IPS-15b (cell line): Measurements from ENCODE around the gene GPR12.

Experiments
- H3K27me3 ChIP-seq: one replicate; pipeline ENCODE4 v1.6.1; 2013; ENCODE audit warnings: low read length; ENCODE audit not compliant: control insufficient read depth, insufficient read depth
- H3K36me3 ChIP-seq: one replicate; pipeline ENCODE4 v1.6.1; 2013; ENCODE audit warnings: low read length; ENCODE audit not compliant: control insufficient read depth, insufficient read depth
- H3K4me1 ChIP-seq: one replicate; pipeline ENCODE4 v1.6.1; 2013; ENCODE audit warnings: mild to moderate bottlenecking, low read length; ENCODE audit not compliant: control insufficient read depth, insufficient read depth
- H3K4me3 ChIP-seq: one replicate; pipeline ENCODE4 v1.5.1; 2013; ENCODE audit warnings: low read depth, low read length
- H3K9ac ChIP-seq: one replicate; pipeline ENCODE4 v1.6.1; 2013; ENCODE audit warnings: low read depth, mild to moderate bottlenecking, low read length
- H3K9me3 ChIP-seq: one replicate; pipeline ENCODE4 v1.6.1; 2013; ENCODE audit warnings: mild to moderate bottlenecking, low read length; ENCODE audit not compliant: control insufficient read depth, insufficient read depth

Gene GPR12

DNA sequence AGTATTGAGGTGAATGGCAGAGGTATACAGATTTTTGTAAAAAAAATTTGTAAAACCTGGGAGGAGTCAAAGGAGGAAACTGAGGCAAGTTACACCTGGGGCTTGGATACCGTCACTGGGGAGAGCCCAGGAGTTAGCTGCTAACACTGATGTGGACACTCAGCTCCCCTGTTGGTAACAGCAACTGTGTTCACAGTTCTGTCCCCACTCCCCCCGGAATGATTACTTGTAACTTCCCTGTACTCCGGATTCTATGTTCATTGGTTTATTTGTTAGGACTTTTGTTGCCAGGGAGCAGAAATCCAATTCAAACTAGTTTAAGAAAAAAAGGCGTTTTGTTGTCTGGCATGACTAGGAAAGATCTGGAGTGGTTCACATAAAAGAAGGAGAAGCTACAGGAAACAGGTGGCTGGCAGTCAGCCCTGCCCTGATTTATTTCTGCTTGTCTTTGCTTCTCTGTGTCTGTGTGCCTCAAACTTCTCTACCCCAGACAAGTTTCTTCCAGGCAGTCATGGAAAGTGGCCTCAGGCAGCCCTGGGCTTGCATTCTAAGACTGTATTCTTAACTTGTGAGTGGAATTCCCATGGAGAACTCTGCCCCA, 2.3 kb upstream of the GPR12 start:
- Histone ChIP-seq H3K4me3 (no peak overlapping the region), H3K9ac (no peak overlapping the region), H3K27me3 (peaks cover 61% of the 10 kb centered on the region), H3K4me1 (no peaks in the 10 kb centered on the region), H3K36me3 (no peaks in the 10 kb centered on the region), H3K9me3 (no peaks in the 10 kb centered on the region)

DNA sequence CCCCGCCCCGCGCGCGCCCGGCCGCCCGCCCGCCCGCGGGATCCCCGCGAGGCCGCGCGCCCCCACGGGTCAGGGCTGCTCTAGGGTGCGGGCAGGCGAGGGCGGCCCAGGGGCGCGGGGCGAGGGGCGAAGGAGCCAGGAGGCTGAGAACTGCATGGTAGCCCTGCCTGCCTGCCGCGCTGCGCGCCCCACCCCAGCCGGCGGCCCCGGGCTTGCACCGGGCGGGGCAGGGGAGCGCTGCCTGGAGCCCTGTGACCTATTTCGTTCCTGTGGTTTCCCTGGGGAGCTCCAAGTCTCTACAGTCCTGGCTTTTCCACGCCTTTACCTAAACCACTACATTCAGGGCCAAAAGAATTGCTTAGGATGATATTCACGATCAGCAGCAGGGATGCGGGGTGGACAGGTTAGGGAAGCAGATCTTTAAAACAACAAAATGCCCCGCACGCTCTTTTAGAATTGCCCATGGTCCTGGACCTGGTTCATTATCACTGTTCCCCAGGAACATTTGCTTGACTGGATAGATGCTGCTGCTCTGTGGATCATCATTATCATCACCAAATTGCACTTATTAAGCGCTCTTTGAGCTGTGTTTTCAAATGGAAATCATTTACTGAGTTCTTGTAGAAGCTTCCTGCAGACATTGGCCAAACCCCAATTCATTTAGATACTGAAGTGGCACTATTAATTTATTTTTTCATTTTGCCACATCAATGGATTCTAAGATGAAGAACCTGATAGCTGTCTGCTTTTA, 421 bp upstream of the GPR12 start:
- peaks cover 64% of the 10 kb centered on the region for H3K27me3 ChIP-seq
- no peaks in the 10 kb centered on the region for H3K4me1 ChIP-seq
- peak overlapping the region; percentile 8 for H3K9ac ChIP-seq
- peak overlapping the region; percentile 36 for H3K4me3 ChIP-seq
- no peaks in the 10 kb centered on the region for H3K9me3 ChIP-seq
- no peaks in the 10 kb centered on the region for H3K36me3 ChIP-seq

DNA sequence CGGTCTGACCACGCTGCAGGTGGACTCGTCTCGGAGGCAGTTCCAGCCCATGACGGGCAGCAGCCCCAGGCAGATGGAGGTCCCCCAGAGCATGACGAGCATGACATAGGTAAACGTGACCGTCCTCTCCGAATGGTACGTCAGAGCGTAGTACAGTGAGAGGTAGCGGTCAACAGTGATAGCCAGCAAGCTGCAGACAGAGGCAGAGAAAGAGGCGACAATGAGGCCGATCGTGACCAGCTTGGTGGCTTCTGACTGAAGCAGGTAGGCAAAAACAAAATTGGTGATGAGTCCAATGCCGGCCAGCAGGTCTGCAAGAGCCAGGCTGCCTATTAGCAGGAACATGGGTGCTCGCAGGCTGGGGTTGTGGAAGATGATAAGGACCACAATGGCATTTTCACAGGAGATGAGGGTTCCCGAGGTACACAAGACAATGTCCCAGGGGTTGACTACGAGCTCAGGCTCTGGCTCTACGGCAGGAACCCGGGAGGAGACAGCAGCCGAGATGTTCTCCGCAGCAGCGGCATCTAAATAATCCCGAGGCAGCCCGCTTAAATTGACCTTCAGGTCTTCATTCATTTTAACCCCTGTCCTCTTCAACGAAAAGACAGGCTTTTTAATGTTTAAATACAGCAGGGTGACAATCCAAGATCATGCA, 1.2 kb downstream of the GPR12 start:
- Histone ChIP-seq H3K36me3 (no peaks in the 10 kb centered on the region), H3K9ac (no peak overlapping the region), H3K9me3 (no peaks in the 10 kb centered on the region), H3K4me1 (no peaks in the 10 kb centered on the region), H3K4me3 (peak overlapping the region; percentile 65), H3K27me3 (peaks cover 64% of the 10 kb centered on the region)

DNA sequence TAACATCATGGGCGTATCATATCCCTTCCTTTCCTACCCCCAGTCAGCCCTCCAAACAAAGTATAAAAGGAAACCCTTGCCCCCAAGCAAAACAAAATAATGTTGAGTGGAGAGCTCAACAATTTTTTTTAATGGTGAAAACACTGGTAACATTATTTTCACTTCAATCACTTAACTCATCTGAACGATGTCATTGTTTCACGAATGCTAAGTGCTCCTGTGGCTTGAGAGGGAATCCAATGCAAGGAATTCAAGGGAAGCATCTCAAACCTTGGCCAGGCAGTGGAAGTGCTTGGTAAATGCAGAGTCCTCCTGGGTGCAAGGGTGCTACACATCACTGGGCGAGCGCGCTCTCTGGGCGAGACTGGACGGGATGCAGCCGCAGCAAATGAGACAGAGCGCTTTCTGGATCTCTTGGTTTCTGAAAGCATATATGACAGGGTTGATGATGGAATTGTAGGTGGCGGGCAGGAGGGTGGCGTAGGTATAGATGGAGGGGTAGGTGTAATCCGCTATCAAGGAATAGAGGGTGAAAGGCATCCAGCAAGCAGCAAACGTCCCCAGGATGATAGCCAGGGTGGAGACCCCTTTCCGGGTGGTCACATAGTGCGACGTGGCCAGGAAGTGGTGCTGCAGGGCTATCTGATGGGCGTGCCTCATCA, 2.0 kb downstream of the GPR12 start:
- H3K36me3 ChIP-seq: no peaks in the 10 kb centered on the region
- H3K9ac ChIP-seq: no peak overlapping the region
- H3K9me3 ChIP-seq: no peaks in the 10 kb centered on the region
- H3K4me1 ChIP-seq: no peaks in the 10 kb centered on the region
- H3K27me3 ChIP-seq: peaks cover 56% of the 10 kb centered on the region
- H3K4me3 ChIP-seq: no peak overlapping the region

DNA sequence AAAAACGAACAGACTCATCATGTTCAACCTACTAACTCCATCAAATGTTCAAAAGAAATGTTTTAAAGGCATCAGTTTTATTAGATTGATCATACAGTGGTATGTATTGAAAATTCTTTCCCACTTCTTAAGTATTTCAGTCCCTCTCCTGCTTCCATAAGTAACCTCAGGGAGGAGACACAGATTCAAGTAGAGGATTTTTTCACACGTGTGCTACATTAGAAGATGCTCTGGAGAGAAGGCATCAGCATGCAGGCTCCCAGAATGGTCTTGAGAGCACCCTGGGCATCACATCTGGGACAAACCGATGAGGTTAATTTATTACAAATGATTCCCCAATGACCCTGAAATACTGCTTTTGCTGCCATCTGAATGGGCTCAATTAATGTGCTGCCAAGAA, 3.6 kb downstream of the GPR12 start:
- H3K9ac ChIP-seq: no peak overlapping the region
- no peak overlapping the region for H3K4me3 ChIP-seq
- H3K9me3 ChIP-seq: no peaks in the 10 kb centered on the region
- no peaks in the 10 kb centered on the region for H3K4me1 ChIP-seq
- H3K27me3 ChIP-seq: peaks cover 41% of the 10 kb centered on the region
- no peaks in the 10 kb centered on the region for H3K36me3 ChIP-seq

DNA sequence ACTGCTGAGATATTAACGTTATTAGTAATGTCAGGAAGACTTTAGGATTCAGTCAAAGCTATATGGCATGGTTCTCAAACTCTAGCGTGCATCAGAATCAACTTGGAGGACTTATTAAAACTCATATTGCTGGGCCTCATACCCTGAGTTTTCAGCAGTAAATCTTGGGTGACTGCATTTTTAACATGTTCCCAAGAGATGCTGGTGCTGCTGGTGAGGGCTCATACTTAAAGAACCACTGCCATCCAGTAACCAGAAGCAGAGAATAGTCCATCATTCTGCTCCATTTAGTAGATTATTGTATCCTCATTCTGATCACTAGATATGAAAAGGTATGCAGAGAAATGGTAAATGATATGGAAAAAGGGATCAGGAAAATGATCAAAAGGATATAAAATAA, 7.9 kb downstream of the GPR12 start:
- Histone ChIP-seq H3K9me3 (no peaks in the 10 kb centered on the region), H3K9ac (no peak overlapping the region), H3K4me1 (no peaks in the 10 kb centered on the region), H3K27me3 (peaks cover 6% of the 10 kb centered on the region), H3K4me3 (no peak overlapping the region), H3K36me3 (no peaks in the 10 kb centered on the region)

DNA sequence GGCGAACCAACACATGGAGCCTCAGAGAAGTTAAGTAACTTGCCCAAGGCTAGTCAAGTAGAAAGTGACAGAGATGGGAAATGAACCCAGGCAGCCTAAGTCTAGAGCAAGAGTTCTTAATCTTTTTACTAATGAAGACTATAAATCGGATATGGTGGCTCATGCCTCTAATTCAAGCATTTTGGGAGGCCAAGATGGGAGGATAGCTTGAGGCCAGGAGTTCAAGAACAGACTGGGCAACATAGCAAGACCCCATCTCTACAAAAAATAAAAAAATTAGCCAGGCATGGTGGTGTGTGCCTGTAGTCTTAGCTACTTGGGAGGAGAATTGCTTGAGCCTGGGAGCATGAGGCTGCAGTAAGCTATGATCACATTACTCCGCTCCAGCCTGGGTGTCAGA, 10.7 kb downstream of the GPR12 start:
- peaks cover 6% of the 10 kb centered on the region for H3K27me3 ChIP-seq
- H3K4me3 ChIP-seq: no peak overlapping the region
- H3K36me3 ChIP-seq: no peaks in the 10 kb centered on the region
- H3K9me3 ChIP-seq: no peaks in the 10 kb centered on the region
- no peak overlapping the region for H3K9ac ChIP-seq
- H3K4me1 ChIP-seq: no peaks in the 10 kb centered on the region

DNA sequence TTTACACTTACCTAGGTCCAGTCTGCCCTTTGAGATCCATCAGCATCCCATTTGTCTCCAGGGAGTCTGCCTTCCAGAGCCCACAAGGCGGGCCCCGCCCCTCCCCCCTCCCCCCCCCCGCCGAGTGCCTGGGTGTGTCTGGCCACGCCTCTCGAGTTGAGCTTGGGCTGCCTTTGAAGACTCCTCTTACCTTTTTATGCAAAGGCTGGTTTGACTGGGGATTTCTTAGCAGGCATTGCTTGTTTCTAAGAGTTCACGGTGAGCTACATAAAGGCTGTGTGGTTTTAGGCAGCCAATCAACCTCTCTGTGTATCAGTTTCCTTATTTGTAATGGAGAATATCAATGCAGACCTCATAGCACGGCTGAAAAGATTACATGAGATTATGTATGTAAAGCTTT, 11.3 kb downstream of the GPR12 start:
- Histone ChIP-seq H3K4me3 (no peak overlapping the region), H3K36me3 (no peaks in the 10 kb centered on the region), H3K4me1 (no peaks in the 10 kb centered on the region), H3K9me3 (no peaks in the 10 kb centered on the region), H3K27me3 (peaks cover 11% of the 10 kb centered on the region), H3K9ac (no peak overlapping the region)

DNA sequence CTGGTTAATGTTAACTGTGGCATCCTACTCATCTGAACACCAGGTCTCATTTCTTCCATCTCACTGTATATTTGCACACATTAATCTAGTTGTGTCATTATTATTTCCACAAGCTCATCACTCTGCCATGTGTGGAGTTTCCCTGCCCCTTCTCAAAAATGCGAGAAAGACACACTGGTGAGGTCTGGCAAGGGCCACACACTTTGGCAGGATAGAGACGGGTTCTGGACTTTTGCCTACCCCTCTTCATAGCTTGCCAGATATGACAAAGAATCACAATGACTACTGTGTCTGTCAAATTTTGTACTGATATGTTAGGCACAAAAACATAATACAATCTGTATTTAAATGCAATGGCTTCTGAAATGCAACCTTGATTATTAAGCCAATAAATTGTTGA, 12.9 kb downstream of the GPR12 start:
- no peak overlapping the region for H3K9ac ChIP-seq
- H3K9me3 ChIP-seq: no peaks in the 10 kb centered on the region
- H3K4me1 ChIP-seq: no peaks in the 10 kb centered on the region
- H3K27me3 ChIP-seq: peaks cover 11% of the 10 kb centered on the region
- no peaks in the 10 kb centered on the region for H3K36me3 ChIP-seq
- no peak overlapping the region for H3K4me3 ChIP-seq

DNA sequence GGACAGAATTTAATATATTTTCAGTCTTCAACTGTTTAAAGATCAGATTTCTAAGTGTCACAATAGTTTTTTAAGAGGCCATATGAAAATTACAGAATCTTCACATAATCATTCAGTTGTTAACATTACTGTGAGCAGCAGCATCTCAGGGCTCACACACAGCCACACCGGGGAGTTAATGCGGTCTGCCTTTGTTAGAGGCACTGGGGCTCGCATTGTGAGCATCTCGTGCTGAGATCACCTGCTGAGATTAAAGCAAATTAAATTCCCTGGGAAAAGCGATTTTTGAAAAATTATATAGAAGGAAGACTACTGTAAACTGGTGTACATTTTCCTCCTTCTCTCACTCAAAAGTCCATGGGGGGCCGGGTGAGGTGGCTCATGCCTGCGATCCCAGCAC, 16.6 kb downstream of the GPR12 start:
- Histone ChIP-seq H3K36me3 (no peaks in the 10 kb centered on the region), H3K9ac (no peak overlapping the region), H3K4me1 (peaks cover 5% of the 10 kb centered on the region), H3K4me3 (no peak overlapping the region), H3K27me3 (peaks cover 16% of the 10 kb centered on the region), H3K9me3 (no peaks in the 10 kb centered on the region)

DNA sequence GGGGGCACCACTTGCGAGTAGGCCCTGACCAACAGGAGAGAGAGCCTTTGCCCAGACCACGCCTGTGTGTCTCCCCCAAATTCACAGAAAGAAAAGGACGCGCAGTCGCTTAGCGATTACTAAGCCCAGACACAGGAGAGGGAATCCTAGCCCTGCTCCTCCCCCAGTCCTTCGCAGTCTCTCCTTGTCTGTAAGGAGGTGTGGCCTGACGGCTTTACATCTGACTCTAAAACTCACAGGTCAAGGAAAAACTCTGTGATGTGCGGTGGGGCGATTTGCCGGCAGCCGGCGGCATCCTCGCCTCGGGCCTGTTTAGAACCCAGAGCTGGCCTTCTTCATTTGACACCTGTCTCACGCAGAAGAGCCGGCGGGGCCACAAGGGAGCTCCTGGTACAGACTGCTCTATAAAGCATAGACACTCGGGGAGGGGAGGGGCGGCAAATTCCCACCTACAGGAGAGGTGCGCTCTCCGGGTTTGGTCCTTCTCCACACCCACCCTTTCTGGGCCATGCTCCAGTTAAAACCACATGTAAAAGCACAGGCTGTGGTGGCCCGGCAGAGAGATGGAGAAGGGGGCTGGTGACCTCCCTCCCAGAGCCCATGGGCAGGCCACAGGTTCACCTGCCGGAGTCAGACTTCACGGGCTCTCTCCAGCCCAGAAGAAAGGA, 17.8 kb downstream of the GPR12 start:
- Histone ChIP-seq H3K27me3 (peaks cover 16% of the 10 kb centered on the region), H3K4me1 (peaks cover 5% of the 10 kb centered on the region), H3K9me3 (no peaks in the 10 kb centered on the region), H3K4me3 (peak overlapping the region; percentile 26), H3K36me3 (no peaks in the 10 kb centered on the region), H3K9ac (no peak overlapping the region)
